Measurements from ENCODE around the gene ARHGEF26.

ARHGEF26 gene

DNA sequence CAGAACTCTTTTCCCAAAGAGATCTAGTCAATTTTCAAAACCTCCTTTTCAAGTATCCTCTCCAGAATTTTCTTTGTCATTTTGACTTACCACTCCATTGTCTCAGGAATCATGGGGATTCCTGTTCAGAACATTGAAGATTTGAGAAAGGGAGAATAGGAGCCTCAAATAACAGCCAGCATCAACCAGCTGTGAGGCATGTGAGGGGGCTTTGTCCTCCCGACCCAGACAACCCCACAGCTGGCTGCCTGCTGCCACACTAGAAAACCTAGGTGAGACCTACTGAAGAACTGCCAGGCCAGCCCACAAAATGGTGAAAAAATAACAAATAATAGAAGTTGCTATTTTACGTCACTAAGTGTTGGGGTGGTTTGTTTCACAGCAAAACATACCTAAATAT lies 5.9 kb upstream of the ARHGEF26 start:
- DNase-seq: no peak

DNA sequence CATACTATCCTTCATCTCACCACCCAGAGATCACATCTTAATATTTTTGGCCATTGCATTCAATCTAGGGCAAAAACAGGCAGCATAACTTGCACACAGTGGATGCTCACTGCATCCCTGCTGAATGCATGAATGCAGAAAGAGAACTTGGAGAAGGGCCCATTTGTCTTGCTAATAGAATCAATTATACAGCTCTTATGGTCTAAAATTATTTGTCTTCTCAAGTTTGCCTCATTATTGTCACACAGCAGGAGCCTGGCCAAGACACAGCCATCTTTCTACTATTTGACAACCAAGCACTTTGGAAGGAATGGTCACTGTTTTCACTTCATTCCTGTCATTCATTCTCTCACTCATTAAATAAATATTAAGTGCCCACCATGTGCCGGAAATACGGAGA lies 1.2 kb upstream of the ARHGEF26 start:
- no peak for DNase-seq

DNA sequence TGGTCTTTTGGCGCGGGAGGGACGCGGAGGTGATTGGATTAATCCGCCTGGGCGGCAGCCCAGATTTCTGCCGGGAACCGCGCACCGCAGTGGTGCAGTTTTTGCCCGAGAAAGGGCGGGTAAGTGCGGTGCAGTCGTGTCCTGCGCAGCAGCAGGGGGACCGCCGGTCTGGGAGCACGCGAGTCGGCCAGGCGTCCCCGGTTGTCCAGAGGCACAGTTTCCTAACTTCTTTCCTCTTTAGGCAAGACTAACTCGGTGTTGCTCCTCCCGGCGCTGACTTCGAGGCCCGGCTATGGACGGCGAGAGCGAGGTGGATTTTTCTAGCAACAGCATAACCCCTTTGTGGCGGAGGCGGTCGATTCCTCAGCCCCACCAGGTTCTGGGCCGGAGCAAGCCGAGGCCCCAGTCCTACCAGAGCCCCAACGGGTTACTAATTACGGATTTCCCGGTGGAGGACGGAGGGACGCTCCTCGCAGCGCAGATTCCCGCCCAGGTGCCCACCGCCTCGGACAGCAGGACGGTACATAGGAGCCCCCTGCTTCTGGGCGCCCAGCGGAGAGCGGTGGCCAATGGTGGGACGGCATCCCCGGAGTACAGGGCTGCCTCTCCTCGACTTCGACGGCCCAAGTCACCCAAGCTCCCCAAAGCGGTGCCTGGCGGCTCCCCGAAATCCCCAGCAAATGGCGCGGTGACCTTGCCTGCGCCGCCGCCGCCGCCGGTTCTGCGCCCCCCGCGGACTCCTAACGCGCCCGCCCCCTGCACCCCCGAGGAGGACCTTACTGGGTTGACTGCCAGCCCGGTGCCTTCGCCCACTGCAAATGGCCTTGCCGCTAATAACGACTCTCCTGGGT lies 736 bp downstream of the ARHGEF26 start:
- peak; percentile 47 for DNase-seq

DNA sequence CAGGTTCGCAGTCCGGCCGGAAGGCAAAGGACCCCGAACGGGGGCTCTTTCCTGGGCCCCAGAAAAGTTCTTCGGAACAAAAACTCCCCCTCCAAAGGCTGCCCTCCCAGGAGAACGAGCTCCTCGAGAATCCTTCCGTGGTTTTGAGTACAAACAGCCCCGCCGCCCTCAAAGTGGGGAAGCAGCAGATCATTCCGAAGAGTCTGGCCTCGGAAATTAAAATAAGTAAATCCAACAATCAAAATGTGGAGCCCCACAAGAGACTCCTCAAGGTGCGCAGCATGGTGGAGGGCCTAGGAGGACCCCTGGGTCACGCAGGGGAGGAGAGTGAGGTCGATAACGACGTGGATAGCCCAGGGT lies 1.3 kb downstream of the ARHGEF26 start:
- DNase-seq: peak; percentile 10

DNA sequence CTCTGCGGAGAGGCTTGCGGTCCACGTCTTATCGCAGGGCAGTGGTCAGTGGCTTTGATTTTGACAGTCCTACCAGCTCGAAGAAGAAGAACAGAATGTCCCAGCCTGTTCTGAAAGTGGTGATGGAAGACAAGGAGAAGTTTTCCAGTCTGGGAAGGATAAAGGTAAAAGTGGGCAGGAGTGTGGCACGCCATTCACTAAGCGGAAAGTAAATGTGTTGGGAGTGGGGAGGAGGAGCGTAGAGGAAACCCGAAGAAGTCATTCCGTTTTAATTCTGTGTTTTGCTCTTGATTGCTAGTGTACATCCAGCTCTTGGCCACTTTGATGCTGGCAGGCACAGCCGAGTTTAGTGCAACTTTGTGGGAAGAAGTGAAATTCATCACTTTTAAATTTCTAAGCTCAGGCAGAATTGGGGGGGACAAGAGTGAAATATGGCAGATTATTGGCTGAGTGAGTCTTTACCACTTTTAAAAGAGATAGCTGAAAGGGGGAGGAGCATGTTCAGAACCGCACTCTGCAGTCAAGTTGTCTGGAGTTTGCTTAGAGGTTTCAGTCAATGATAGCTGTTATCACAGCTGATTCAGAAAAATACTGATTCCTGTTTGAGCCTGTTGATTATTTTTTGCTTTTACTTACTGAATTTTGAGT lies 1.8 kb downstream of the ARHGEF26 start:
- DNase-seq: peak; percentile 20

DNA sequence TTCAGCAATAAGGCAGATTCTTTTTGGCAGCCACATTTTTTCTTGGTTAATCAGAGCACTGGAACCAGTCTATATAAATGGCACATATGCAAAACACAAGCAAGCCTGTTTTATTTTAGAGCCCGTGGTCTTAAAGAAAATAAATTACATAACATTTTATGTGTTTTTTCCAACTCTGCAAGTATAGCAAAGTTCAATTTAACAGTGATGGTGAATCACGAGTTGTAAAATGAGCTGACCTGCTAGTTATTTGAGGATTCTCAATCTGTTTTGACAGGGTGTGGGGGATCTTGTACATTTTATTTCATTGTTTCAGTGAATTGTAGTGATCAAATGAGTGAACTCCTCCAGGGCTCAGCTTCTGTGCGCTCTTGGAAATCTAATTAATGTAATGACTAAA lies 2.7 kb downstream of the ARHGEF26 start:
- DNase-seq: no peak

DNA sequence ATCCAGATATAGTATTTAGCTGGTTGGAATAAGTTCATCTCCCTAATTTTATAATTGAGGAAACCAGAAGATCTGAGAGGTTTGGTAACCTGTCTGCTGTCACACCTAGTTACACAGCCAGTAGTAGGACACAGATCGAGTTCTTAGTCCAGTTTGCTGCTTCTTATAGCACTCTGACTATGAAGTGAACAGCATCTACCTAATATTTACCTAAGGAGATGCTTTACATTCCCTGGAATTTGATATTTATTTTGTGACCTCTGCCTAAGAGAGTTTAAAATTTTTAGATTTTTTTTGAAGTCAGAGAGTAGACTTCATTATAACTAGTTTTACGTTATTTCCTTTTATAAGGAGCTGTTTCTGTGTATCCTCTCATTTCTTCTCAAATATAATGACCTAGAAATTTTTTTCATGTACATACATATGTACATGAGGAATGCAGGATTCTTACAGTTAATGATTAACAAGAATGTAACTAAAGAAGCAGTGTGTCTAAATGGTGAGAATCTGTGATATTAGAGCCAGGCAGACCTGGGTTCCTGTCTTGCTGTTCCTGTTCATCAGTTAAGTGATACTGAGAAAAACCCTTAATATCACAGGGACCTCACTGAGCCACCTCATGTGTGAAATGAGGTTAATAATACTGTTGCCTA lies 4.3 kb downstream of the ARHGEF26 start:
- DNase-seq: no peak

DNA sequence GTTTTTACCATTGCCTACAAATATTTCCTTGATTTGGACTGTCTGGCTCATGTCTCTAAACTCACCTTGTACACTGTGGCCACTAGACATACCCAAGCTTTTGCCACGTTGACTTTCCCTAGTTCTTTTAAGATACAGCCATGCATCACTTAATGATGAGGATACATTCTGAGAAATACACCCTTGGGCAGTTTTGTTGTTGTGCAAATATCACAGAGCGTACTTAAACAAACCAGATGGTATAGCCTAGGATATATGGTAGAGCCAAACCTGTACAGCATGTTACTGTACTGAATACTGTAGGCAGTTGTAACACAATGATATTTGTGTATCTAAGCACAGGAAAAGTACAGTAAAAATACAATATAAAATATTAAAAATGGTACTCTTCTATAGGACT lies 5.5 kb downstream of the ARHGEF26 start:
- DNase-seq: no peak

DNA sequence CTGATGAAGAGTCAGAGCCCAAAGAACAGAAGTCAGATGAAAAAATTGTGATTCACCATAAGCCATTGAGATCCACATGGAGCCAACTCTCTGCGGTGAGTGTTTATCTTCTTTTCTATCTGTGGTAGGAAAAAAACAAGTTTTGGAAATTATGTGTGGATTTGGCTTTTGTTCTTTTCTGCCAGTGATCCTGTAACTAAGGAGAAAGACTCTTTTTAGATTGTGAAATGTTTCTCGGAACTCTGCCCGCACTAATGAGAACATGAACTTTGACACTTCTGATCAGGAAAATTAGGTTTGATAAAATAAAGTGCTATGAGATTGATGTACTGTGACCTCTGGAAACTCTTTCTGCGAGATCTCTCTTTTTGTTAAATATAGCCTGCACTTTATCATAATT lies 8.4 kb downstream of the ARHGEF26 start:
- DNase-seq: no peak

DNA sequence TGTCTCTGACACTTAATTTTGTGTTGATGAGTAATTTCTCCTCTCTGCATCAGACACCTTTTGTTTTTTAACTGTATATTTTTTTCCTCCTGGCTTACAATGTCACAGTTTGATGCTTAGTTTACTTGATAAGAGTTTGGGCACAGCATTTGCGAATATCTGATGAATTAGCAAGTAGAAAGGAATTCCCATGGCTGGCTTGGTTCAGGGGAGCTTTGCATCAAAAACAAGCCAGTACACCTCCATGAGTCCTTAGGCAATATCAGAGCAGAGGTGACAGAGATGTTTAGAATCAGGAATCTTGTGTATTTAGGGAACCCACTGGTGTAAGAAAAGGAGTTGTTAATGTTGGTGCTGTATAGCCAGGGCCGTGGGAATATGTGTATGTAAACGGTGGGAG lies 9.3 kb downstream of the ARHGEF26 start:
- no peak for DNase-seq

DNA sequence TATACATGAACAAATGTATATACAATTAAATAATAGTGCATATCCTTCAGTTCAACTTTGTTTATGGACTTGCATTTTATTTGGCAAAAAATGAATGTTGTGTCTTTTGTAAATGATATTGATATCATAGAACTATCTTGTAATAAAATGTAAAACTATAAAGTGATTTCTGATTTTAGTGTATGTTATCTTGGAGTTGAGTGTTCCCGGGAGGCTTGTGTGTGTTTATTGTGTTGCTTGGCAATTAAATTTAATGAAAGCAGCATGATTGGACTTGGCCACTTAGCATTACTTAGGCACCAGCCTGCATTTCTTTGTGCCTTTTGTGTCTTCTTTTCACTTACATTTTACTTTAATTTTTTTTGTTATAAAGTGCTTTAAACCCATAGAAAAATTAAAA lies 10.6 kb downstream of the ARHGEF26 start:
- no peak for DNase-seq

DNA sequence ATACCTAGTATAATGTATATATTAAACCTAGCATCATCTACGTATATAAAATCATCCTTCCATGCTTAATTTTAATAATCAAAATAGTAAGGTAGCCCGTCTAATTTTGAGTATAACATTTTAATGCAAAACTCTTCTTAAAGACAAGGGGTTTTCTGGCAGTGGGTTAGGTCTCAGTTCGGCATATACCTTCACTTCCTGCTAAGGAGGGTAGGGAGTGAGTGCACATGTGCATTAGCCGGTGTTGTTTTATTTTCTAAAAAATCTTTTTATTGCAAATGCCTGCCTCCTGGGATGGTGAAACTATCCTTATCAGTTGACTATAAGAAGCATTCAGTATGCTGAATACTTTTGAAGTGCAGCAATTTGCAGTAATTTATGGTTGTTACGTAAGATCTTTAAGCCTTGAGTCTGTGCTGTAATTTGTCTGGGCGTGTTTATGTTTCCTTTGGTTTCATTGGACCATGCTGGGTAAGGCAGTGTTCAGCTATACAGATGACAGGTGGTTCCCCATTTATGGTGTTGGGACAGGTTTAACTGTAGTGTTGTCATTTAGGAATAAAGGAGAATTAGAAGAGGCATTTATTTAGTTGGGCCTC lies 11.7 kb downstream of the ARHGEF26 start:
- DNase-seq: peak; percentile 53

DNA sequence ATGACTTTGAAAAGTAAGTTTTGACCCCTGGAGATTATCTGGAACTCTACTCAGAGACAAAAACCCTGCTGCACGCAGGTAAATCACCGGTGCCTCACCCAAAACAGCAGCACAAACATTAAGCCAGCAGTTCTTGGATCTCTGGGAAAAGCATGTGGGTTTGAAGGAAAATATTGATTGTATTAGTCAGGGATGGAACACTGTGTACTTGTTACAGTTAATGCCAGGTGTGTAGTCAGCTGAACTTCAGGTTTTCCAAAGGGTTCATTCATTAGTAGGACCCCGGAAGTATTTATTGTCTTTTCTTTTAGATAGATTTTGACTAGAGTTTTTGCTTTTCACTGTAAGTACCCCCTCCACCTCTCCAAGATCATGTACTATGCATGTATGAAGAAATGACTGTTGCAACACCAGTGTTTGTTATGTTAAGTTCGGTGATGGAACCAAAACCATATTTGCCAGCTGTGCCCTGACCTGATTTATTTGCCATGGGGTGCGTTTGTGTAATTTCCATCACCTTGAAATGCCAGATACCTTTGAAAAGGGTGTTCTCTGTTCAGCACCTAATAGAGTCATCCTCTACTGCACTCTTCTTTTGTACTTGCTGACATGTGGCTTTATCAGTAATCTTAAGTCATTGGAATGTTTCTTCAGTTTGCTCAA lies 14.5 kb downstream of the ARHGEF26 start:
- no peak for DNase-seq

DNA sequence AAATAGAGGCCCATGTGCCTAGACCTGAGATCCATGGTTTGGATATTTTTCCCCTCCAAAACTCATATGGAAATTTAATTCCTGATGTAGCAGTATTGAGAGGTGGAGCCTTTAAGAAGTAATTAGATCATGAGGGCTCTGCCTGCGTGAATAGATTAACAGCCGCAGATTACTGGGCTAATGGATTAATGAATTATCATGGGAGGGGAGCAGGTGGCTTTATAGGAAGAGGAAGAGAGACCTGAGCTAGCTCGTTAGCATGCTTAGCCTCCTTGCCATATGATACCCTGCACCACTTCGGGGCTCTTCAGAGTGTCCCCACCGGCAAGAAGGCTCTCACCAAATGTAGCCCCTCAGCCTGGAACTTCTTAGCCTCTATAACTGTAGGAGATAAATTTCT lies 15.8 kb downstream of the ARHGEF26 start:
- DNase-seq: no peak

DNA sequence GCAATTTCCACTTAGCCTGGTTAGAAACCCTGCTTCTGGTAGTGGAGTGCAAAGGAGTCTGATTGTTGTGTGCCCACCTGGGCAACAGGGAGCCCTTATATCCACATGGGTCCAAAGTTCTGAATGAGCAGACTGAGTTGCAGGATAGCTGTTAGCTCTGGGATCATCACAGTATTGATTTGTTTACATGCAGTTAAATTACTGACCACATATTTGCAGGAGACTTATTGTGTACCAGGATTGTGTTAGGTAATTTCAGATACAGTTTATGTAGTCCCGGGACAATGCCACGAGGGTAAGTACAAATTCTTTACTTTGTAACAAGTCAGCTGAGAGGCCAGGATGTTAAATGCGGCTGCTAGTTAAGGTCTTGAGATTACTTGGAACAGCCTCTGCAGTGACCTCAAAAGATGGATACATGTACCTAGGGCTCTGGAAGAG lies 18.8 kb downstream of the ARHGEF26 start:
- DNase-seq: no peak

DNA sequence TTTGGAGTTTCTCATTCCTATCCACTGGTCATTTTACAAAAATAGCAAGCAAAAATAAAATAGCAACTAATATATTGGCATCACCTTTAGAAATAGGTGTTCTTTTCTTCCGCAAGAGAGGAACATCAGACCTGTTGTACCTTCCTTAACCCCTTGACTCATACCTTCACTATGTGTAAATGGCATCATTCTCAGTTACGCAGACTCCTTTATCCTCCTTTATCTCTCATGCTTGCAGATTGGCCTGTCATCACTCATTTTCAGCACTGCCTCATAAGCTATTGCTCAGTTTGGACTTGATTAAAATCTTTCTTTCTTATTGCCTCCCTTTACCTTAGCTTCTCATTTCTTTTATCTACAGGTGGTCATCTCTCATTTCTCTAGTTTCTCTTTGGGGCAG lies 21.4 kb downstream of the ARHGEF26 start:
- no peak for DNase-seq

DNA sequence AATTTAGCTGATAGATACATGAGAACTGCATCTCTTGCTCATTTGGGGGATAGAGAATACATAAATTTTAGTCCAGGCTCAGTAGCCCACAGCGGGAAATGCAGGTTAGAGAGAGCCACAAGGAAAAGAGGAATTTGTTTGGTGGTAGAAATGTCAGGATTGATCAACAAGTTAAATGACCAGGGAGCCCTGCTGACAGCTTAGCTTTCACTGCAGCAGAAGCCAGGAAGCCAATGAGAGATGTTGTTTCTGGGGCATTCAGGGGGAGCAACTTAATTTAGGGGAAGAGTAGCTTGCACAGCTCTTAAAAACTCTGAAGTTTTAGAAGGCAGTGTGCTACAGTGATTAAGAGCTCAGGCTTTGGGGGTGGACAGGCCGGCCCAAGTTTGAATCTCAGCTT lies 22.7 kb downstream of the ARHGEF26 start:
- no peak for DNase-seq

DNA sequence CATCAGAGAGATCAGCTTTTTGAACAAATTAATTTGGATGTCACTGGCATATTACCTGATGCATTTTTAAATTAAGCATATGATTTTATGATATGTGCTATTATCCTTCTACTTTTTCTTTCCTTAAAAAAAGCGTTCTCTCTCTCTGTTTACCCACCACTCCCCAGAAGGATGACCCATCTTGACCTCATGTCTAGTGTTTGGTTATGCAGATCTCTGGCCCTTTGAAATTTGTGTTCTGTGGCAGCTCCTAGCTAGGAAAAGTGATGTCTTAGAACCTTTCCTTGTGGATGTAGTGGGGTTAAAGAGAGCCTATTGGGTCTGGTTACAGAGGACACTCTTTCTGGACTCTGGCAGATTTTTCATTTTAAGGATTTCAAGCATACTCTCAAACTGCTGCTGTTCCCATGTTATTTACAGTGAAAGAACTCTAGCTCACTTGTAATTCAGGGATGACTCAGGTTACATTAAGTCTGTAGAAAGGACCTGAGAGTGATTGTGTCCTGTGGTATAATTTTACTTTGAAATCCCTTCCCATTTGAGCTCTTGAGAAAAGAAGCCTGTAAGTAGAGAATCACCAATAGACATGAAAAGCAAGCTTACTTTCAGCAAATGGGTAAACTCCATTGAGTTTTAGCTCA lies 23.8 kb downstream of the ARHGEF26 start:
- DNase-seq: no peak

DNA sequence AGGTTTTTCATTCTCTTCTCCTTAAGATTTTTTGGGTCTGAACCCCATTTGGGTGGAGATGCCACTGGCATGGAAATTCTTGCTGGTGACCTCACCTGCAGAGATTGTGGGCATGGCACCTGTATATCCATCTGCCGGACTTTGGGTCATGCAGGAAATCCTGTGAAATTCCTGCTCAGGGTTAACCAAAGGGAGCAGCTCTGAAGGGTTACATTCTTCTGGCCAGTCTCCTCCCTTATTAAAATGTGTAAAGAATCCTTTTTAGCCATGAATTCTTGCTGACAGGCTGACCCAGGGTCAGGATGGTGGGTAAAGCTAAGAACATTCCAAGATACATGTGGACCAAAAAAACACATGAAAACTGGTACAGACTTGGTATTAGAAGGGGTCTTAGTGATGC lies 27.4 kb downstream of the ARHGEF26 start:
- no peak for DNase-seq

DNA sequence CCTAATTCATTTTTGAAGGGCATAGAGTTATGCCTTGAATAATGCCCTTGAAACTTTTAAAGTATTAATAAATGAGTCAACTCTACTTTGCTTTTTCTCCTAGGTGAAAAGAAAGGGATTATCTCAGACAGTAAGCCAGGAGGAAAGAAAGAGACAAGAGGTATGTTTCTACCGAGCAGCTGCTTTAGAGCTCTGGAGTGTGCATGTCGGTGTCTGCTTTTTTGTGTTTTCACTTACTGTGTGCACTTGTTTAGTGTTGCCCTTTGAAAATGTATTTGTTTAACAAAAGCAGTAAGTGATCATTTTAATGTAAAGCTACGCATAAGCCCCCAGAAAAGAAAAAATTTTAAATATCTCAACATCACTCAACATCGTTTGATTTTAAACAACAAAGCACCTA lies 28.1 kb downstream of the ARHGEF26 start:
- no peak for DNase-seq

DNA sequence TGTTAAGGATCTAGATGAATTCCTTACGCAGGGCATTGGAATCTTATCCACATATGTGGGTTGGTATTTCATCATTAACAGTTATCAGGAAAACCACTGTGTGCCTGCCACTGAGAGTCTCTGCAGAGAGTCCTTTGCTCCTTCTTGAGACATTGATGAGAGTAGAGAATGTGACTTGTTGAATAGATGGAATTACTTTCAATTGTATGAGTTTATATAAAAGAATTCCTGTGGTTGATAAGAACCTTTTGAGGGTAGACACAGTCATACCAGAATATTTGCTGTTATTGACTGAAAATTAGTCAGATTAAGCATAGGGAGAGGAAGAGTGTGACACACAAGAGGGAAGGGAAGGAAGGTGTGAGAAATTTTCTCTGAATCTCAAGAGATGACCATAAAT lies 30.8 kb downstream of the ARHGEF26 start:
- DNase-seq: no peak

DNA sequence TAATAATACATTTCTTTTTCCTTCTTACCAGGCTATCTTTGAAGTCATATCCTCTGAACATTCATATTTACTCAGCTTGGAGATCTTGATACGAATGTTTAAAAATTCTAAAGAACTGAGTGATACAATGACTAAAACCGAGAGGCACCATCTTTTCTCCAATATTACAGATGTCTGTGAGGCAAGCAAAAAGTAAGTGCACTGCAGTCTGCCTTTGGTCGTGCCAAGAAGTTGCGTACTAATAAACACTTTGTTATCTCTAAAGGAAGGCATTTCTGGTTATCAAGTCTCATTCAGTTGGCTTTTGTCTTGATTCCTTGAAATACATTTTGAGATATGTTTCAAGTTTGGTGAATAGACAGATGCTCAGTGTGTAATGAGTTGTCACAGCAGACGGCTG lies 31.6 kb downstream of the ARHGEF26 start:
- DNase-seq: peak; percentile 8

DNA sequence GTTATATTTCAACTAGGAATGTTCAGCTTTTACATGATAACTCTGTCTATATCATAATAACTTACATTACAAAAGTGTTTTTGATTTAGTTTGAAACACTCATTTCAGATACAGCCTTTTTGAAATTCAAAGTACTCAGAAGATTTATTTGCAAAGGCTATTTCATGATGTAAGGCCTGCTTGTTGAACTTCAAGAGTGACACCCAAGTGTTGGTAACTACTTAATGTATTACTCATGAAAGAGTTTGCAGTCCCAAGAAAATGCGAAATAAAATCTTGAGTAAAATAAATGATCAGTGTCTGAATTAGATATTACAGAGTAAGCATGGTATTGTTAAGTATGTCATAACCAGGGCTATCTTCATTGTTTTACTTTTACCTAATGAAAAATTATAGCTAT lies 35.3 kb downstream of the ARHGEF26 start:
- no peak for DNase-seq

All from hematopoietic multipotent progenitor cell treated with erythropoietin and hydrocortisone succinate and interleukin-3 and kit ligand, for 4 days (in vitro differentiated cells).